Stimulated activated CD8-positive, alpha-beta memory T cell treated with anti-CD3 and anti-CD28 coated beads, Interleukin-4, amount 100 ng/mL, for 48 hours (primary cell): Measurements from ENCODE around the gene KLK1.

ENCODE experiments used
- DNase-seq: peaks from one replicate; pipeline ENCODE4 v3.0.0-alpha.2; 2020

KLK1 gene

GRCh38 chr19:50835785-50836542 lies 12.4 kb upstream of the KLK1 start:
- DNase-seq = peak; percentile 90

DNA sequence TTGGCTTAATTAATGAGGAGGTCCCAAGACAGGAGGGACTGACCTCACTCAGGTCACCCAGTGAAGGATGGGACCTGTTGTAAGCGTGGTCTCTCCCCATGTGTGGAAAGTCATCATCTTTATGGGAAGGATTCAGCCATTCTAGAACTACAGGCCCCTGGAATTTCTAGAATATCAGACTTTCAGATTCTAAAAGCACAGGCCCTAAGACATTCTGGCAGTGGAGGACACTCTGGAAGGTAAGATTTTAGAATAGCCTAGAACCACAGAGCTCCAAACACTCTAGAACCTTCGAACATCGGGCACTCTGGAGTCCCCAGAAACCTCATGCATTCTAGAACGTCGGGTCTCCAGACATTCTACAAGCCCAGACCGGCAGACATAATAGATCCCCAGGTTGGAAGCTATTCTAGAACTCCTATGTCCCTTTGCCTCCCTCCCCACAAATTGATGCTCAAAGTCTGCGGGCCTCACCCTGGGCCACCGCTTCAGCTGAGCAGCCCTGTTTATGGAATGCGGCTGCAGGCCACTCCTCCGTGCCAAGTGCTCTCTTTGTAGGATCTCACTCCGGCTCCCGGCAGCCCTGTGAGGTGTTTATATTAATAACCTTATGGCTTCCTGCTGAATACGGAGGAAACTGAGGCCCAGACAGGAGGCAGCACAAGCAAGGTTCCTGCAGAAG lies 11.7 kb upstream of the KLK1 start:
- DNase-seq = no peak

DNA sequence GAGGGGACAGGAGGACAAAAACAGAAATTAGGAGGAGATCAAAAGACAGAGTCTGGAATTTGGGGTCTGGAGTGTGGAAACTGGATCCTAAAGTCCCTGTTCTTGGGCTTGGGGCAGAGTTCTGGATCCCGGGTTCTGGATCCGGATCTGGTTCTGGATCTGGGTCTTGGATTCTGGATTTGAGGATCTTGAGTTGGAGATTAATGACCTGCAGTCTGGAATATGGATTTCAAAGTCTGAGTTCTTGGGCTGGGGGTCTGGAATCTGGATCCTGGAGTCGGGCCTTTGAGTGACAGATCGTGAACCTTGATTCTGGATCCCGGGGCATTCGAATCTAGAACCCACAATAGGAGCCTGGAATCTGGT lies 10.2 kb upstream of the KLK1 start:
- no peak for DNase-seq

DNA sequence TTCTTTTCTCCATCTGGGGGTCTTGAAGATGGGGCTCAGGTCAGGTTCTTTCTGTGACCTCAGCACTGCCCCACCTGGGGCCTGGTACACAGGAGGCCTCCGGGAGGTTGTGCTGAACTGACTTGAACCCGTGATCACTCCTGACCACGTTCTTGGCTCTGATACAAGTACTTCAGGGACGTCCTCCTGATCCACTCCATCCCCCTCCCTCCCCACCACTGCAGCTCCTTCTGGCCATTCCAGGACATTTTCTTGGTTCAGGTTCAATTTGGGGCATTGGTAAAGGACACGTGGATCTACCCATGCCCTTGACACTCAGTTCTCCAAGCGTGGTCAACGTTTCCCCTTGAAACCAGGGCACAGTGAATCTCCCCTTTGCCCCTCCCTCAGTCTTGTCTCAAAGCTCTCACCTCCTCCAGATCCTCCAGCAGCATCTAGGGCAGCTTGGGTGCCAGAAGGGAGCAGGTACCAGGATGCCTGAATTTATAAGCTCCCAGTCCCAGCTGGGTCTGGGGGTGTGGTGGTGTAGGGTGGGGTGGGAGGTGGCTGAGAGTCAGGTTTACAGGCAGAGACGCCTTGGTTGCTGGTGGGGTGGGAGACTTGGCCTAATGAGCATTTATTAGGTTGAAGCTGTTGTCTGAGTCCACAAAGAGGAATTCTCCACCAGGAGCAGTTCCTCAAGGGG lies 9.7 kb upstream of the KLK1 start, which contains the start of gene KLK15:
Gene KLK15, minus strand, starts transcription at position 458 of the 685 bp plus-strand sequence. CDS start 2,082 bp downstream, outside the sequence.
- DNase-seq = no peak

- no peak for DNase-seq
Measured at GRCh38 chr19:50832666-50833065, 9.1 kb upstream of the KLK1 start.

DNA sequence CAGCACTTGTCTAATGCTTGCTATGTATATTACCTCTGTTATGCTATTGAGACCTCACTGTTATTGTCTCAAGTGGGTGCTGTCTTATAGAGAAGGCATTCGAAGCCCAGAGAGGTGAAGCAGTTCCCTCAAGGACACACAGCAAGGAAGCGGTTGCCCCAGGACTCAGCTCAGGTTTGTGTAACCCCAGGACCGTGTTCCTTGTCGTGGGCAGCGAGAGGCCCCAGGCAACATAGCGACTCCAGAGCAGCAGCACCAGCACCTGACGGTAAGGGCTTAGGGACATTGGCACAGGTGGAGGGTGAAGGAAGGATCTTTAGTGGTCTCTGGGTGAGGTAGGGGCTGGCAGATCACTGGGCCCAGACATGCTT lies 7.4 kb upstream of the KLK1 start:
- DNase-seq = no peak

DNA sequence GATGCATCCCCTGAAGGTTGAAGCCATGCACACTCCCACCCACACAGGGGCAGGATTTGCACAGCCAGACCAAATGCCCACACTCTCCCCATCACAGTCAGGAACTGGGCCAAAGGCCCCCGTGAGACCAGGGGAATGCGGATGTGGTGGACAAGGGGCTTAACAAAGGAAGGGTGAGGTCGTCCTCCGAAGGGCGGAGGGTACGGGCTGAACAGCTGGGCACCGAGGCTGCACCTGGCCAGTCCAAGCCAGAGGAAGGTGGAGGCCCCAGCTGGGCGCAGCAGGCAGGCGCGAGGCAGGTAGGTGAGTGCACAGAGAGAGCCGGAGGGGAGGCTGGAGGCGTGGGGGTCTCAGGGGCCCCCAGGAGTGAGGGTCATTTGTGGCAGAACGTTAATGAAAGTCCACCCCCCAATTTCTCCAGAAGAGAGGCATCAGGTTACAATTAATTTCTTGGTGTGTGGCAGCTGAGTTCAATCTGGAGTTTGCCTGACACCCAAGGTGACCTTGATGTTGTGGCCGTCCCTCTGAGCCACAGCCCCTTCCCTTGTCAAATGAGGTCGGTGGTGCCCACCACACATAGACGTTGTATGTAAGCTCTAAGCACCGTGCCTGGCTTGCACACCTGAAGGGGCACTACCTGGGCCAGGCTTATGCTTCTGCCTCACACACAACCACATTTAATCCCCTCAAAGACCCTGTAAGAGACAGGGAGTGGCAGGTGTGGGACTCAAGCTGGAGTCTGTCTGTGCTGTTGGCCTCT lies 6.9 kb upstream of the KLK1 start:
- no peak for DNase-seq

DNA sequence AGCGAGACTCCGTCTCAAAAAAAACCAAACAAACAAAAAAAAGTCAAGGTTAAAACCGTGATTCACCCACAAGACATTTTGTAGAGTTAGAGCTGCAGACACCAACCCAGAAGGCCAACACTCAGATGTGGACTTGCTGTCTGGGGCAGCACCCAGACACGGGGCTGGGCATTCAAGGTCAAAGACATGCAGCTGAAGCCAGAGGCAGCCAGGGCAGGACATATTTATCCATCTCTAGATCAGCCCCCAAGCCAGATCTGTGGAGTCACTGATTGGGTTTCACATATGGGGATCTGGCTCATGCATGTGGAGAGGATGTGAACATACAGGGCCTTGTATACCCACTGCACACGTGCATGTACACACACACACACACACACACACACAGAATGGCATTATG lies 6.2 kb upstream of the KLK1 start:
- DNase-seq = no peak

- no peak for DNase-seq
Measured at GRCh38 chr19:50827476-50827875, 3.9 kb upstream of the KLK1 start.

DNA sequence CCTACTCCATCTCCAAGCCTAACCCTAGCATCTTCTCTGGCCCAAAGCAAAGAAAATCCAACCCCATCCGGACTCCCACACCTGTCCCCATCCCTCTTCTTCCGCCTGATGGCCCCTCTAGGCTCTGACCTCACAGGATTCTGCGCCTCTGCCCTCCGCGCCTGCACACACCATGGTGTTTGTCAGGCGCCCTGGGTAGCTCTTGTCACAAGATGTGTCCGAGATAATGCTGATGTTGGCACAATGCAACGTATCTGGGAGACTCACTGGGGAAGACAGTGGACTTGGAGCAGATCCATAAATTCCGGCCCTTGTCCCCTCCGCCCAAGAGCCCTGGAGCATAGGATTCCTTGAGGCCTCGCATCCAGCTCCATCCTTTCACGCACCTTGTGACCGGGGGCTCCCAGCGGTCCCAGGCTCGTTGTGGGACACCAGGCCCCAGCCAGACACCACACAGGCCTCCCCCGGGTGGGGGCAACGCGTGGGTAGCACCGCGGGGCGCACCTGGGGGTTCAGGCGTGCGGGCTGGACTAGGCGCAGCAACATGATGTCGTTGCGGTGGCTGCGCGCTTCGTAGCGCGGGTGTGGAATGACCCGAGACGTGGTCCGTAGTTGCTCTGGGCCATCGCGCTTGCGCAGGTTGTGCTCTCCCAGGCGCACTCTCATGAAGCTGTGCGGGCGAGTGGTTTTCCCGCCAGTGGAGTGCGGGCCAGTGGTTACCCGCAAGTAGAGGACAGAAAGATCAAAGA lies 3.1 kb upstream of the KLK1 start:
- no peak for DNase-seq

DNA sequence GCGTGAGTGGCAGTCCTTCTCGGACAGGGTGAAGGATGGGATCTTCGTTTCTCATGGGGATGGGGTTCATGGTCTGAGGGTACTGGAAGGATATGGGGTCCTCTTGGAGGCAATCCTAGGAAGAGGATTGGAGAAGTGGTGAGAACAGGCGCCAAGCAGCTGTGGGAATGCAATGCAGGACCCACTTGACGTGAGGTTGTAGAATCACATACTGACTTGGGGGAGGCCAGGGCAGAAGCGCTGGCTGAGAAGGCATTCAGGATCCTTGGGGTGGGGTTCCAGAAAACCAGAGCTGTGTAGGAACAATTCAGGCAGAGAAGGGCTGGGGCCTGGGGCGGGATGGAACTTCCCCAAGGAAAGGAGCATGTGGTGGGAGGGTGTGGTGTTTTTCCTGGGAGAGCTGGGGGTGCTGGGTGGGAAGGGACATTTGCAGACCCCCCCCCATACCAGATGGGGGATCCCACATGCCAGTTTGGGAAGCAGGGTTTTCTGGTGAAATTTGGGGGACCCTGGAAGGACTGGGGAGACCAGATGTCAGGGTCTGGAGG lies 852 bp downstream of the KLK1 start:
- DNase-seq = no peak

DNA sequence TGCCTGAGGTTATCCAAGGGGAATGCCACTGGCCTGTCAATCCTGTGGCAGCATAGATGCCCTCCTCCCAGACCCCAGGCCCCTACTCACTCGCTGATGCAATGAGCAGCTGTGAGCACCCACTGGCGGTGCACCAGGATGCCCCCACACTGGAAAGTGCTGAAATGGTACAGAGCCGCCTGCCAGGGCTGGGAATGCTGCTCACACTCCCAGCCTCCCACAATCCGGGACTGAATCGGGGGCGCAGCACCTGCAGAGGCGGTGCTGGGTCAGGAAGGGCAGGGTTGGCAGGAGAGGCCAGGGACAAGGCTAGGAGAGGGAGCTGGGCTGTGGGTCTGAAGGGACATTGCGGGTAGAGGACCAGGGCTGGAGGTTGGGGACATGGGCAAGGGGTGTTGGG lies 2.0 kb downstream of the KLK1 start:
- DNase-seq = no peak

DNA sequence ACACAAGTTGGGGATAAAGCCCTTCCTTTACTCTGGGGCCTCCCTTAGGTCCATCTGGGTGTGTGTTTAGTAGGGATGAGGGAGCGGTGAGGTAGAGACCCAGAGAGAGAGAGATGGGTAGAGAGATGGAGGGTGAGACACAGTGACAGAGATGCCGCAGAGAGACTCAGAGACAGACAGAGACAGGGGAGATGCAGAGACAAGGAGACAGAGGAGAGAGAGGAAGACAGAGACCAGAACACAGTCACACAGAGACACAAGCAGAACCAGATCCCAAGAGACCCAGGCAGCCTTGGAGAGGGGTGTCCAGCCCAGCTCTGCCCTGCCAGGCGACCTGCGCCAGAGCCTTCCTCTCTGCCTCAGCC lies 2.4 kb downstream of the KLK1 start:
- DNase-seq = no peak

- no peak for DNase-seq
Measured at GRCh38 chr19:50820549-50821247, 2.9 kb downstream of the KLK1 start.

DNA sequence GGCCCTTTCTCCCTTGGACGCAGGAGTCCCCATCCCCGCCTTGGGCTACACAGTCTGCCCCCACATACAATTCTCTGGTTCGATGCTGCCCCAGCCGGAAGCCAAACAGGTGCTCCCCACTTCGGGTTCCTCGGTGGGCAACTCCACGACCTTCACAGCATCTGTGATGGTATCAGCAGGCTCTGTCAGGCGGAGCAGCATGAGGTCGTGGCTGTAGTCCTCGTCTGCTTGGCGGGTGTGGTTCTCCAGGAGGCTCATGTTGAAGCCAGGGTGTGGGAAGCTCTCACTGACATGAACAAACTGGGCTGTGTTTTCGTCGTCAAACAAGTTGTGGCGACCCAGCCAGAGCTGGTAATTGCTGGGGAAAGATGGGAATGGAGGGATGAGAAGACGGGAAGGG lies 3.5 kb downstream of the KLK1 start:
- no peak for DNase-seq

DNA sequence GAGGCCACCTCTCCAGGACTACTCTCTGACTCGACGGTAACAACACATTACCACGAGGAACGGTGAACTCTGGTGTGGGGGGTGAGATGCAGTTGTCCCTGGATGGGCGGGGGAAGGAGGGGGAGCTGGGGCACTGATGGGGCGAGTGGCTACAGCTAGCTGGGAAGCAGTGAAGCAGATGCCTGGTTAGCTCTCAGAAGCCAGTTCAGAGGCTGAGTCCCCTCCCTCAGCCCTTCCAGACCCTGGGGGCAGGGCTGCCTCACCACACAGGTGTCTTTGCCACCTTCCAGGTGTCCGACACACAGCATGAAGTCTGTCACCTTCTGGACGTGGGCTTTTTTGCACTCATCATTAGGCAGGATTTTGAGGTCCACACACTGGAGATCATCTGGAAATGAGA lies 4.0 kb downstream of the KLK1 start:
- no peak for DNase-seq

- no peak for DNase-seq
Measured at GRCh38 chr19:50818859-50819472, 4.6 kb downstream of the KLK1 start.

- peak; percentile 87 for DNase-seq
Measured at GRCh38 chr19:50817941-50818858, 5.4 kb downstream of the KLK1 start.

DNA sequence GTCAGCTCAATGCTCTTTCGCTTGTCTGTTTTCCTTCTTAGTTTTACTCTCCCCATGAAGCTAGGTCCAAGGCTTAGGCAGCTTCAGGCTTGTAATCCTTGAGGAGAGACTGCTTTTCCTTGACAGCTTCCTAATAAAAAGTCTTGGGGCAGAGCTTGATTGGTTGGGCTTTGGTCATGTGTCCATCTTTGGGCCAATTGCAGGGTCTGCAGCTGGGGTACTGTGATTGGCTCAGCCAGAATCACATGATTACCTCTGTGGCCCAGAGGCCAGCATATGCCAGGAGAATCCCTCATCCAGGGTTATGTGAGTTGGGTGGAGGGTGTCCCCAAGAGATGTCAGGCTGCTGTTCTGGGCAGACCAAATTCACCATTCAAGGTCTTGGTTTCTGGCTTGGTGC lies 8.1 kb downstream of the KLK1 start:
- DNase-seq = no peak

DNA sequence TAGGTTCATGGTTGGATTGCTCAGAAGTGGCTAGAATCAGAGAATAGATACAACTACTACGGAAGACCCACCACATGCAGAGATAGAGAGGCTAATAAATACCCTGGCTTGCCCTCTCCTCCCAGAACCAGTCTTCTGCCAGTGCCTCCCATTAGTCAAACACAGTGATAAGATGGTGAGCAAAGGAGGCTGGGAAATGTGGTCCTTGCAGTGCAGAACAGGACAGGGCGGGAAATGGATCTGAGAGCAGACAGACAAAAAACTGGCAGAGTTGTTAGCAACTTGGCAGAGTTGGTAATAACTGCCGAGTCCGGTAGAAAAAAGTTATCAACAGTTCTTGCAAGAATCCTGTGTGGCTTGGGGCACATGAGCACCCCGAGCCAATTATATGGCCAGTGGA lies 8.7 kb downstream of the KLK1 start:
- no peak for DNase-seq
